Loucy (cell line): ENCODE measurements around the gene KLRK1.

Experiments
- EZH2phosphoT487 ChIP-seq: fragments of 200-600 bp; IDR thresholded peaks from 2 replicates; pipeline ENCODE4 v1.6.1; 2018; ENCODE audit warnings: antibody characterized with exemption, mild to moderate bottlenecking, moderate library complexity, borderline replicate concordance
- TF ChIP-seq, protein P1 (sequence below): fragments of 200-600 bp; sonication (generic); conservative IDR thresholded peaks from 2 replicates; pipeline ENCODE4 v1.5.1; 2014; ENCODE audit warnings: mild to moderate bottlenecking, antibody characterized with exemption, low read length

DNA sequence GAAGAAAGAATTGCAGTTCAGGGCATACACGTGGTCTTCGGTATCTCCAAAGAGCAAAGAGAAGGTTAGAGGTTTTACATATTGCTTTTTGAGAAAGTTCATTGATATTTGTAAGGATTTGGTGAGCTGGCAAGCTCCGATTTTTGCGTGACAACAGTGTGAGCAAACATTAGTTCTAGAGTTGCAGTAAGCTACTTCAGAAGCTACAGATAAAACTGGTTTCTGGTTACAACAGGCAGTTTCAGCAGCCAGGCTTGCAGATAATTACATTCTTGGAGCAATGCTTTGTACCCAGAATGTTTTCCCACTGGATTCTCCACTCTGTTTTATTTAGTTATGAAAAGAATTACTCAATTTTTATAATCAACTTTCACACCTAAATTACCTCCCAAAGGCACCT, 28.2 kb downstream of the KLRK1 start:
- TF ChIP-seq, protein P1, sequence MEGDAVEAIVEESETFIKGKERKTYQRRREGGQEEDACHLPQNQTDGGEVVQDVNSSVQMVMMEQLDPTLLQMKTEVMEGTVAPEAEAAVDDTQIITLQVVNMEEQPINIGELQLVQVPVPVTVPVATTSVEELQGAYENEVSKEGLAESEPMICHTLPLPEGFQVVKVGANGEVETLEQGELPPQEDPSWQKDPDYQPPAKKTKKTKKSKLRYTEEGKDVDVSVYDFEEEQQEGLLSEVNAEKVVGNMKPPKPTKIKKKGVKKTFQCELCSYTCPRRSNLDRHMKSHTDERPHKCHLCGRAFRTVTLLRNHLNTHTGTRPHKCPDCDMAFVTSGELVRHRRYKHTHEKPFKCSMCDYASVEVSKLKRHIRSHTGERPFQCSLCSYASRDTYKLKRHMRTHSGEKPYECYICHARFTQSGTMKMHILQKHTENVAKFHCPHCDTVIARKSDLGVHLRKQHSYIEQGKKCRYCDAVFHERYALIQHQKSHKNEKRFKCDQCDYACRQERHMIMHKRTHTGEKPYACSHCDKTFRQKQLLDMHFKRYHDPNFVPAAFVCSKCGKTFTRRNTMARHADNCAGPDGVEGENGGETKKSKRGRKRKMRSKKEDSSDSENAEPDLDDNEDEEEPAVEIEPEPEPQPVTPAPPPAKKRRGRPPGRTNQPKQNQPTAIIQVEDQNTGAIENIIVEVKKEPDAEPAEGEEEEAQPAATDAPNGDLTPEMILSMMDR, result no peak
- TF ChIP-seq EZH2phosphoT487, result no peak
